ENCODE data around the gene C4BPA.

GRCh38 chr1:207140536-207140935 is 36.5 kb downstream of the C4BPA start:
- TF ChIP-seq, protein P1, sequence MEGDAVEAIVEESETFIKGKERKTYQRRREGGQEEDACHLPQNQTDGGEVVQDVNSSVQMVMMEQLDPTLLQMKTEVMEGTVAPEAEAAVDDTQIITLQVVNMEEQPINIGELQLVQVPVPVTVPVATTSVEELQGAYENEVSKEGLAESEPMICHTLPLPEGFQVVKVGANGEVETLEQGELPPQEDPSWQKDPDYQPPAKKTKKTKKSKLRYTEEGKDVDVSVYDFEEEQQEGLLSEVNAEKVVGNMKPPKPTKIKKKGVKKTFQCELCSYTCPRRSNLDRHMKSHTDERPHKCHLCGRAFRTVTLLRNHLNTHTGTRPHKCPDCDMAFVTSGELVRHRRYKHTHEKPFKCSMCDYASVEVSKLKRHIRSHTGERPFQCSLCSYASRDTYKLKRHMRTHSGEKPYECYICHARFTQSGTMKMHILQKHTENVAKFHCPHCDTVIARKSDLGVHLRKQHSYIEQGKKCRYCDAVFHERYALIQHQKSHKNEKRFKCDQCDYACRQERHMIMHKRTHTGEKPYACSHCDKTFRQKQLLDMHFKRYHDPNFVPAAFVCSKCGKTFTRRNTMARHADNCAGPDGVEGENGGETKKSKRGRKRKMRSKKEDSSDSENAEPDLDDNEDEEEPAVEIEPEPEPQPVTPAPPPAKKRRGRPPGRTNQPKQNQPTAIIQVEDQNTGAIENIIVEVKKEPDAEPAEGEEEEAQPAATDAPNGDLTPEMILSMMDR (IDR thresholded peaks at IDR 0.05; ENCODE audit: insufficient read depth, low read depth, low read length), result no peak
- no peak for TF ChIP-seq EZH2 (IDR thresholded peaks at IDR 0.05; ENCODE audit: insufficient read depth, low read length)

All from astrocyte (in vitro differentiated cells and primary cell).